Natural killer cell treated with Interleukin-12 subunit alpha and Interleukin-12 subunit beta and Interleukin-15 and Interleukin-18, amount 100 ng/mL, for 72 hours (primary cell): ENCODE results near the gene NIN. TPM values are rescaled to one million over a fixed set of nuclear protein-coding genes. Genes with fewer than 3 reads are reported as not detected.
A peak's percentile ranks its signal among the peaks of the same experiment; 100 is the strongest.
"Not testable (repeated sequence)": the region's sequence is repeated elsewhere in the genome, so short reads cannot be mapped to it uniquely, and the experiment has no call there.

Source experiments
- ATAC-seq, 2 donors: fragments of 150-1000 bp; cut with Tn5 transposase in 1 of 2; sonication (Bioruptor Pico), chemical (Tn5 transposase) in 1 of 2; 2 replicates each; pipeline ENCODE4 v1.10.0; 2021
- DNase-seq: peaks from one replicate; pipeline ENCODE4 v3.0.0; 2022; ENCODE audit warnings: low spot score
- H3K27ac Mint-ChIP-seq, 2 donors: 1 replicate in 1 of 2; 2 replicates in 1 of 2; pipeline ENCODE4 v1.8.0; 2022; ENCODE audit warnings: mixed read lengths in 2 of 2, mild to moderate bottlenecking in 1 of 2, moderate library complexity in 1 of 2
- H3K27me3 Mint-ChIP-seq, 2 donors: 1 replicate in 1 of 2; 2 replicates in 1 of 2; pipeline ENCODE4 v1.8.0; 2022; ENCODE audit warnings: mixed read lengths in 2 of 2
- H3K36me3 Mint-ChIP-seq: one replicate; pipeline ENCODE4 v1.8.0; 2022; ENCODE audit warnings: mixed read lengths
- H3K4me1 Mint-ChIP-seq, 2 donors: 1 replicate in 1 of 2; 2 replicates in 1 of 2; pipeline ENCODE4 v1.8.0; 2022; ENCODE audit warnings: low read depth in 2 of 2, mixed read lengths in 2 of 2, mild to moderate bottlenecking in 1 of 2
- H3K4me3 Mint-ChIP-seq: one replicate; pipeline ENCODE4 v1.8.0; 2022; ENCODE audit warnings: mixed read lengths
- H3K9me3 Mint-ChIP-seq: 2 replicates; pipeline ENCODE4 v1.8.0; 2022; ENCODE audit warnings: mixed read lengths
- total RNA-seq, 2 donors: library from RNA; stranded (reverse); gene quantifications; one replicate each; pipeline ENCODE4 v1.2.3, GENCODE V29; 2022

NIN gene
- total RNA-seq, 2 donors from 2014 or later = 52.0 to 74.5 TPM

- ATAC-seq (no peak), DNase-seq (no peak)
- no peaks in the 10 kb centered on the region for H3K4me1 Mint-ChIP-seq
- no peak overlapping the region for H3K27ac Mint-ChIP-seq
- H3K4me3 Mint-ChIP-seq = no peak overlapping the region
- H3K27me3 Mint-ChIP-seq = peaks cover 22 to 43% of the 10 kb centered on the region in 2 donors
- peaks cover 12% of the 10 kb centered on the region for H3K36me3 Mint-ChIP-seq
- H3K9me3 Mint-ChIP-seq = no peaks in the 10 kb centered on the region
Measured at GRCh38 chr14:50697659-50698290, 133.2 kb downstream of the NIN start.

DNA sequence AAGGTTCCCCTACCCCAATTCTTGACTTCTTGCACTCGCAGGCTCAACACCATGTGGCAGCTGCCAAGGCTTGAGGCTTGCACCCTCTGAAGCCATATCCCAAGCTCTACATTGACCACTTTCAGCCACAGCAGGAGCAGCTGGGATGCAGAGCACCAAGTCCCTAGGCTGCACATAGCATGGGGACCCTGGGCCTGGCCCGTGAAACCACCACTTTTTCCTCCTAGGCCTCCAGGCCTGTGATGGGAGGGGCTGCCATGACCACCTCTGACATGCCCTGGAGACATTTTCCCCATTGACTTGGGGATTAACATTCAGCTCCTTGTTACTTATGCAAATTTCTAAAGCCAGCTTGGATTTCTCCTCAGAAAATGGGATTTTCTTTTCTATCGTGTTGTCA lies 136.7 kb downstream of the NIN start:
- H3K9me3 Mint-ChIP-seq, H3K27ac Mint-ChIP-seq, ATAC-seq, H3K4me3 Mint-ChIP-seq, H3K4me1 Mint-ChIP-seq, DNase-seq: not testable (repeated sequence)
- Mint-ChIP-seq H3K36me3 (peaks cover 22% of the 10 kb centered on the region), H3K27me3 (peaks cover 17 to 38% of the 10 kb centered on the region in 2 donors)

- H3K27me3 Mint-ChIP-seq = peaks cover 17 to 19% of the 10 kb centered on the region in 2 donors
- H3K4me1 Mint-ChIP-seq = no peaks in the 10 kb centered on the region
- H3K9me3 Mint-ChIP-seq = peaks cover 3% of the 10 kb centered on the region
- peaks cover 16% of the 10 kb centered on the region for H3K36me3 Mint-ChIP-seq
- ATAC-seq (no peak), DNase-seq (no peak)
- H3K4me3 Mint-ChIP-seq = no peak overlapping the region
- H3K27ac Mint-ChIP-seq = no peak overlapping the region
Measured at GRCh38 chr14:50688875-50689274, 142.1 kb downstream of the NIN start.

DNA sequence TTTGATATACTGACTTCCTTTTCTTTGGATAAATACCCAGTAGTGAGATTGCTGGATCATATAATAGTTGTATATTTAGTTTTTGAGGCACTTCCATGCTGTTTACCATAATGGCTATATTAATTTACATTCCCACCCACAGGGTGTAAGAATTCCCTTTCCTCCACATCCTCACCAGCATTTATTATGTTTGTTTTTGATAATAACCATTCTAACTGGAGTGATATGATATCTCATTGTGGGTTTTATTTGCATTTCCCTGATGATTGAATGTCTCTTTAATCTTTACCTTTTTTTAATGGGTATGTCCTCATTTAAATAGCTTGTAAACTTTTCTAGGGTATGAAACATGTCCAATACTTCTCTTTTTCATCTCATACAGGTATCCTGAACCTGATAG lies 151.3 kb downstream of the NIN start:
- no peak overlapping the region for H3K4me3 Mint-ChIP-seq
- H3K27me3 Mint-ChIP-seq = peaks cover 14 to 15% of the 10 kb centered on the region in 2 donors
- H3K4me1 Mint-ChIP-seq = peaks cover 7 to 16% of the 10 kb centered on the region in 2 donors
- ATAC-seq (no peak), DNase-seq (no peak)
- H3K9me3 Mint-ChIP-seq = no peaks in the 10 kb centered on the region
- H3K36me3 Mint-ChIP-seq = no peaks in the 10 kb centered on the region
- H3K27ac Mint-ChIP-seq = no peak overlapping the region

DNA sequence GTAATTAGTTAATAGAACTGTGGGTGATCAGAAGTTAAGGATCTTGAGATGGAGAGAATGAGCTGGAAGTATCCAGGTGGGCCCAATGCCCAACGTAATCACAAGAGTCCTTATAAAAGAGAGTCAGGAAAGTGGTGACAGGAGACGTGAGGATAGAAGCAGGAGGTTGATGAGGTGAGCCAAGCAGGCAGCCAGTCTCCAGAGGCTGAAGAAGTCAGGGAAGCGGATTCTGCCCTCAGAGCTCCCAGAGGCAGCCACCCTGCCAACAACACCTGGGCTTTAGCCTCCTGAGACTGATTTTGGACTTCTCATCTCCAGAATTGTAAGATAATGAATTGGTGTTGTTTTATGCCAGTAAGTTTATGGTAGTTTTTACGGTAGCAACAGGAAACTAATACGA lies 152.8 kb downstream of the NIN start:
- Mint-ChIP-seq H3K27ac (no peak overlapping the region), H3K4me1 (peaks cover 7 to 16% of the 10 kb centered on the region in 2 donors), H3K9me3 (no peaks in the 10 kb centered on the region), H3K27me3 (peaks cover 15 to 17% of the 10 kb centered on the region in 2 donors), H3K36me3 (no peaks in the 10 kb centered on the region), H3K4me3 (no peak overlapping the region)
- DNase-seq (no peak), ATAC-seq (no peak)

GRCh38 chr14:50677527-50678063 lies 153.4 kb downstream of the NIN start:
- ATAC-seq (no peak), DNase-seq (no peak)
- Mint-ChIP-seq H3K9me3 (no peaks in the 10 kb centered on the region), H3K27ac (no peak overlapping the region), H3K4me1 (peaks cover 7 to 16% of the 10 kb centered on the region in 2 donors), H3K36me3 (no peaks in the 10 kb centered on the region), H3K27me3 (peaks cover 15 to 17% of the 10 kb centered on the region in 2 donors), H3K4me3 (peak overlapping the region; percentile 31)

GRCh38 chr14:50676814-50677516 lies 154.0 kb downstream of the NIN start:
- peaks cover 10 to 17% of the 10 kb centered on the region in 2 donors for H3K27me3 Mint-ChIP-seq
- H3K4me3 Mint-ChIP-seq = peak overlapping the region; percentile 31
- no peak overlapping the region for H3K27ac Mint-ChIP-seq
- no peaks in the 10 kb centered on the region for H3K36me3 Mint-ChIP-seq
- H3K4me1 Mint-ChIP-seq = peaks cover 7 to 16% of the 10 kb centered on the region in 2 donors
- ATAC-seq (no peak), DNase-seq (no peak)
- H3K9me3 Mint-ChIP-seq = no peaks in the 10 kb centered on the region

GRCh38 chr14:50675597-50675996 lies 155.4 kb downstream of the NIN start:
- Mint-ChIP-seq H3K27me3 (peaks cover 8 to 17% of the 10 kb centered on the region in 2 donors), H3K27ac (no peak overlapping the region), H3K9me3 (no peaks in the 10 kb centered on the region), H3K4me3 (no peak overlapping the region), H3K4me1 (peaks cover 7 to 16% of the 10 kb centered on the region in 2 donors), H3K36me3 (no peaks in the 10 kb centered on the region)
- ATAC-seq (no peak), DNase-seq (no peak)

DNA sequence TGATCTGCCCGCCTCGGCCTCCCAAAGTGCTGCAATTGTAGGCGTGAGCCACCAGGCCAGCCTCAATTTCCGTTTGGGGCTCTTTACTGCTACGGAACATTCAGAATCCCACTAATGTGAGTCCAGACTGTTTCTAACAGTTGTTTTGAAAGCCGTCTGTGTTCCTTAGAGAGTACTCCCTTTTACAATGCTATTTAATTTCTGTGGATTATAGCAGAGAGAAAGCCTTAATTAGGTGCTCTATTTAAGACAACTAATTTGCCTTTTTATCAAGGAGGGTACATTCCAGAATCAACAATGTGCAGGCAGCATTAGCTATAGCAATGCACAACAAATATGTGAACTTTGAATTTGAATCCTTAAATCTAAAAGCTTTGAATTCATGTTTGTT lies 160.1 kb downstream of the NIN start:
- H3K27me3 Mint-ChIP-seq = peaks cover 0 to 10% of the 10 kb centered on the region in 2 donors
- H3K4me3 Mint-ChIP-seq = no peak overlapping the region
- H3K9me3 Mint-ChIP-seq = no peaks in the 10 kb centered on the region
- ATAC-seq (no peak), DNase-seq (no peak)
- H3K4me1 Mint-ChIP-seq = peaks cover 9% of the 10 kb centered on the region in 2 donors
- H3K36me3 Mint-ChIP-seq = no peaks in the 10 kb centered on the region
- no peak overlapping the region for H3K27ac Mint-ChIP-seq

DNA sequence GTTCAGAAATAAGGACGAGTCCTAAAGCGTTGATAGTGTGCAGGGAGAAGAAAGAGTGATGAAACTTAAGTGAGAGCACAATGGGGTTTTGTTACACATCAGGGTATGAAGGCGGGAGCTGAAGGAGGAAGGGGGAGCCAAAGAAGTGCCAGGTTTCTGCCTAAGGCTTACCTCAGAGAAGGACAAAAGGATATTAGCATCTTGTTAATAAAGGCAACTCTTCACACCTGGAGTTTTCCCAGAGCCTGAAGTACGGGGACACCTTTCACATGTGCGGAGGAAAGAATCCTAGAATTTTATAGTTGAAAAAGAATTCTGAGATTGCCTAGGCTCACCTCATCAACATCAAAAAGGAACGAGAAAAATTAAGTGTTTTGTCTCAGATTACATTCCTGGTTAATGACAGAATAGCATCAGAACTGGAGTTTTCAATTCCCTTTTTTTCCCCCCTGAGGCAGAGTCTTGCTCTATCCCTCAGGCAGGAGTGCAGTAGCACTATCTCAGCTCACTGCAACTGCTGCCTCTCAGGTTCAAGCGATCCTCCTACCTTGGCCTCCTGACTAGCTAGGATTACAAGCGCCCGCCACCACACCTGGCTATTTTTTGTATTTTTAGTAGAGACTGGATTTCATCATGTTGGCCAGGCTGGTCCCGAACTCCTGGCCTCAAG lies 160.6 kb downstream of the NIN start:
- ATAC-seq (no peak), DNase-seq (no peak)
- H3K9me3 Mint-ChIP-seq = no peaks in the 10 kb centered on the region
- peaks cover 9% of the 10 kb centered on the region in 2 donors for H3K4me1 Mint-ChIP-seq
- H3K36me3 Mint-ChIP-seq = no peaks in the 10 kb centered on the region
- H3K27me3 Mint-ChIP-seq = peaks cover 0 to 9% of the 10 kb centered on the region in 2 donors
- H3K4me3 Mint-ChIP-seq = no peak overlapping the region
- no peak overlapping the region for H3K27ac Mint-ChIP-seq

Other genes with a start within 250 kb of the NIN start
- gene SAV1, start 162.9 kb downstream of the NIN start, total RNA-seq = 1 to 10 TPM; 7.5 to 9.4 TPM
- gene ABHD12B, start 40.9 kb upstream of the NIN start, total RNA-seq = under 1 TPM in 1 of 2 donors, not detected in 1; 0.73 TPM
- 1 to 10 TPM in 1 of 2 donors, under 1 TPM in 1; 0.62 to 2.3 TPM for gene PYGL, start 113.3 kb upstream of the NIN start, total RNA-seq